ENCODE measurements around the gene HSPA1L.
"Not testable (repeated sequence)": the region's sequence is repeated elsewhere in the genome, so short reads cannot be mapped to it uniquely, and the experiment has no call there.

Gene HSPA1L

DNA sequence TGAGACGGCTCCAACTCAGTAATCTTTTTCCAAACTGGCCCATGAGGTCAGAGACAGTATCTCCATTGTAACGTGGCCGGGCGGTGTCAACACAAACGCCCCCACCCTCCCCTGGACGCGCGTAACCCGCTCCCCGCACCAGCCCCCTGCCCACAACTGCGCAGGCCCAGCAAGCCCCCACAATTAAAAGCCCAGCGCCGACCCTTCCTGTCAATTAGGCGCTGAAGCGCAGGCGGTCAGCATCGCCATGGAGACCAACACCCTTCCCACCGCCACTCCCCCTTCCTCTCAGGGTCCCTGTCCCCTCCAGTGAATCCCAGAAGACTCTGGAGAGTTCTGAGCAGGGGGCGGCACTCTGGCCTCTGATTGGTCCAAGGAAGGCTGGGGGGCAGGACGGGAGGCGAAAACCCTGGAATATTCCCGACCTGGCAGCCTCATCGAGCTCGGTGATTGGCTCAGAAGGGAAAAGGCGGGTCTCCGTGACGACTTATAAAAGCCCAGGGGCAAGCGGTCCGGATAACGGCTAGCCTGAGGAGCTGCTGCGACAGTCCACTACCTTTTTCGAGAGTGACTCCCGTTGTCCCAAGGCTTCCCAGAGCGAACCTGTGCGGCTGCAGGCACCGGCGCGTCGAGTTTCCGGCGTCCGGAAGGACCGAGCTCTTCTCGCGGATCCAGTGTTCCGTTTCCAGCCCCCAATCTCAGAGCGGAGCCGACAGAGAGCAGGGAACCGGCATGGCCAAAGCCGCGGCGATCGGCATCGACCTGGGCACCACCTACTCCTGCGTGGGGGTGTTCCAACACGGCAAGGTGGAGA lies at the start of gene HSPA1L, which contains the start of gene HSPA1A:
TSS of gene HSPA1L (minus strand) at position 259 of the 814 bp plus-strand sequence. CDS start 3,311 bp downstream, outside the sequence.
TSS of gene HSPA1A (plus strand) at position 519 of the 814 bp plus-strand sequence. CDS start at position 733, 214 bp downstream.
- peak in 1 of 2 donors; percentile 62 for DNase-seq (ENCODE audit: low read depth in 2 of 2)

DNA sequence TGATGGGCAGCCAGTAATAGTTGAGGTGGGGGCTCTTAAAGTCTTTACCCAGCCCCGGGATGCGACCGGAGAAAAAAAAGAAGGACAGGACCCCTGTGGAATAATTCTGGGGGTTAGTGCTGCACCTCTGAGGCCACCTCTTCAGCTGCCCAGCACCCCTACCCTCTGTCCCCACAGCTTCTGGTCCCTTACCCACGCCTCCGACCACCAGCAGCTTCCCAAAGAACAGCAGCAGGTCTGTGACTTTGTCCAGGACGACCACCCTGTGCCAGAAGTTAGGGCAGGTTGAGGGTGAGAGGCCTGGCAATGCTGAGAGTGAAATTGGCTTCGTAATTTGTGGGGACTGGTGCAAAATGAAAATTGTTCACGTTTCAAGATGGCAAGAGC lies 49.7 kb upstream of the HSPA1L start:
- no peak for DNase-seq (ENCODE audit: low read depth in 2 of 2)

DNA sequence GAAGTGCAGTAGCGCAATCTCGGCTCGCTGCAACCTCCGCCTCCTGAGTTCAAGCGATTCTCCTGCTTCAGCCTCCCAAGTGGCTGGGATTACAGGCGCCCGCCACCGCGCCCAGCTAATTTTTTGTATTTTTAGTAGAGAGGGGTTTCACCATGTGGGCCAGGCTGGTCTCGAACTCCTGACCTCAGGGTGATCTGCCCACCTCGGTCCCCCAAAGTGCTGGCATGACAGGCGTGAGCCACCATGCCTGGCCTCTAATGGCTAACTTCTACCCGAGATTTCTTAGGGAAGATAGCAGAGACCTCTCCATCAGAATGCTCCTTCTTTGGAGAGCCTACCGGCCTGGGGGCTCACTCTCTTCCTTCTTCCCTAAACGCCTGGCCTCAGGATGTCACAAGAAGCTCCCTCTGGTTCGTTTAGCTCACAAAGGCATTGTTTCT lies 49.1 kb upstream of the HSPA1L start:
- not testable (repeated sequence) for DNase-seq (ENCODE audit: low read depth in 2 of 2)

DNA sequence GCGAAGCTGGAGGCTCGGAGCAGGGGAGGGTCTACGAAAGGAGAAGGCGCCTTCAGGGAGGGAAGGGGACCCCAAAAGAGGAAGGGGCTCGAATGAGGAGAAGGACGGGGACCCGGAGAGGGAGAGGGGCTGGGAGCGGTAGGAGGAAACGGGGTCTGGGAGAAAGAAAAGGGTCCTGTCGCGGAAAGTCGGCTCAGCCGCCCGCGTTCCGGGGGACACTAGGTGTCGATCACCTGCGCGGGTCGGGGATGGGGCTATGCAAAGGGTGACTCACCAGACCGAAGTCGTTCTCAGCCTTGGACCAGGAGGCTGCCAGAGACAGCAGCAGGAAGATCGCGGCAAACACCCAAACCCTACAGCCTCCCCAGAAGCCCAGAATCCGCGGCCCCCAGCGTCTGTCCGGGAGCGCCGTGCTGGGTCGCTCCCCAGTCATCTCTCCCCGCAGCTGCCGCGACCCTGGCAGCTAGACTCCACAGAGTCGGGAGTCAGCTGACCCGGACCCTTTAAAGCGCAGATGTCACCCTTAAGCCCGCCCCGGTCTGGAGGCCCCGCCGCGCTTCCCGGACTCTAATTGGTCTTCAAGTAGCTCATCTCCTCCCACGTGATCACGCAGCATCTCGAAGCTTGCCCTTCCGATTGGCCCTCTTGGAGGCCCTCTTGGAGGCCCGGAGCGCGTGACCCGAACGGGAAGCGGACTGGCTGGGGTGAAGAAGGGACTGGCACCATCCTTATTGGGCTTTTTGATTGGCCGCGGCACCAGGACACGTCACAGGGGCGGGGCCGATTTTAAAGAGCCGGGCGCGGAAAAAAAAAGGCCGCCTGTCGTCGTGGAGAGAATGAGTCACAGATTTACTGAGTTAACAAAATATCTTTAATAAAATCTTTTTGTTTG lies 47.5 kb upstream of the HSPA1L start, which contains the start of gene NEU1:
TSS of gene NEU1 (minus strand) at position 478 of the 892 bp plus-strand sequence. CDS start at position 433, 45 bp downstream.
- peak; percentile 97 for DNase-seq (ENCODE audit: low read depth in 2 of 2)

DNA sequence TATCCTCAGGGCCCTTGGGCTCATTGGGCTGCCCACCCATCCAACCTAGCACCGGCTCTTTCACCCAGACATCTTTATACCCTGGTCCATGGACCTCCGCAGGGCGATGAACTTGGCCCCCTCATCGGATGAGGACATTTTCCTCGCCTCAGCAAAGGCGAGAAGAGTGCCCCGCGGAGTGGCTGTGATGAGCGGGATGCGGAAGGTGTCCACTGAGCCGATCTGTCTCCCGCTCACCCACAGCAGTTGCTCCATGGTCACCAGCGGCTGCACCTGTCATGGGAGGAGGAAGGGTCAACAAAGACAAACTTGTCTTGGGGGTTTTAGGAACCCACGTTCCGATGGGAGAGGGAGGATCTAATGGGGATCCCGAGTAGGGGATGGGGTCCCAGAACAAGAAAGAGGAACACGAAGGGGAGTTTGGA lies 46.8 kb upstream of the HSPA1L start:
- DNase-seq (ENCODE audit: low read depth in 2 of 2) = no peak

DNA sequence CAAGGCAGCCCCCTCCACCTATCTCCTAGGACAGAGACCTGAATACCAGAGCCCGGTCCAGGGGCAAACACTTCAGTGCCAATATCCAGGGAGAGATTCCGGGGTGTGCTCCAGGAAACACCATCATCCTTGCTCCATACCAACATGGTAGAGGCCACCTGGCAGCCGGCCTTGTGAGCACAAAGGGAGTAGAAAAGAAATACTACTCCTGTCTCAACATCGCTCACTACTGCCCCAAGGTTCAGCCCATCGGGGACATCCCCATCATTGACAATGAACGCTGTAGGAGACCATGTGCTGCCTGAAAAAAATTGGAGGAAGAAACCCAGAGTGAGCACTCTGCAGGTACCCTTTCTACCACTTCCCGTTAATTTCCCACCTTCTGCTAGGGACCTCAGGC lies 46.1 kb upstream of the HSPA1L start:
- DNase-seq (ENCODE audit: low read depth in 2 of 2) = no peak

DNA sequence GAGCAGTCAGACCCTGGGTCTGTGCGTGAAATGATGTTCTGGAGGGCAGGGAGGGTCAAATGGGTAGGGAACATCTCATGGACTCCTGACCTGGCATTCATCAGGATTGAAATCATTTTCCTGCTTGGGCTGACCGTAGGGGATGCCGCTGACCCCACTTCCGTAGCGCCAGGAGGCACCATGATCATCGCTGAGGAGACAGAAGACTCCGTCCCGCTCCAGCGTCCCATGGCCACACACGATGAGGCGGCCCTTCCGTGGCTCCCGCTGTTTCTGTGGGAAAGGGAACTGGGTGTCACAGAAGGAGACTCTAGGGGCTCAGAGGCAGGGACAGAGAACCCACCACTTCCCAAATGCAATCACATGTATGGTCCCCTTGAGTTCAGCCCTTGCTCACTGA lies 45.3 kb upstream of the HSPA1L start:
- DNase-seq (ENCODE audit: low read depth in 2 of 2) = no peak

DNA sequence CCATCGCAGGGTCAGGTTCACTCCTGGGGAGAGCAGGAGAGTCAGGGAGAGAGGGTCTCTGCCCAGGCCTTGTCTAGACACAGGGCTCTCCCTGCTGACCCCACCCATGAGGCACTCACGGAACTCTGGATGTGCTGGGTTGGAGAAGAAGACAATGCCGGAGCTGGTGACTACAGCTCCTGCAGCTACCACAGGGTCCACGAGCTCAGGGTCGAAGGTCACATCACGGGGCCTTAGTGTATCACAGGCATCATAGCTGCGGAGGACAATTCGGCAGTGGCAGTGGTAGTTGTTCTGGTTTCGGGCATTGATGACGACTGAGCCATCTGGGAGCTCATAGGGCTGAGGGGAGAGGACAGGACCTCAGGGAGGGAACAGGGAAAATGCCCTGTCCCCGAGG lies 44.8 kb upstream of the HSPA1L start:
- DNase-seq (ENCODE audit: low read depth in 2 of 2) = no peak

DNA sequence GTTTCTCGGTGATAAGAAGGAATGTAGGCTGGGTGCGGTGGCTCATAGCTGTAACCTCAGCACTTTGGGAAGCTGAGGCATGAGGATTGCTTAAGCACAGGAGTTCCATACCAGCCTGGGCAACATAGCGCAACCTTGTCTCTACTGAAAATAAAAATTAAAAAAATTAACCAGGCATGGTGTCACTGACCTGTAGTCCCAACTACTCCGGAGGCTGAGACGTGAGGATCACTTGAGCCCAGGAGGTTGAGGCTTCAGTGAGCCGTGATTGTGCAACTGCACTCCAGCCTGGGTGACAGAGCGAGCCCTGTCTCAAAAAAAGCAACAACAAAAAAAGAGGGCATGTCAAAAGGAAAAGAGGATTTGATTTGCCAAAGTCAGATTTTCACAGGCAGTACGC lies 43.6 kb upstream of the HSPA1L start:
- DNase-seq (ENCODE audit: low read depth in 2 of 2) = no peak

DNA sequence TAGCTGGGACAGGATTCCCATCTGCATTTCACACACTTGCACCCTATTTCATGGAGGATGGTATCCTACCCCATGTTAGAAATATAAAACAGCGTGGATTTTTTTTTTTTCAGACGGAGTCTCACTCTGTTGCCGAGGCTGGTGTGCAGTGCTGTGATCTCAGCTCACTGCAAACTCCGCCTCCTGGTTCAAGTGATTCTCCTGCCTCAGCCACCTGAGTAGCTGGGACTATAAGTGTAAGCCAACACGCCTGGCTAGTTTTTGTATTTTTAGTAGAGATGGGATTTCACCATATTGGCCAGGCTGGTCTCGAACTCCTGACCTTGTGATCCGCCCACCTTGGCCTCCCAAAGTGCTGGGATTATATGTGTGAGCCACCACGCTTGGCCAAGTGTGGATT lies 42.7 kb upstream of the HSPA1L start:
- not testable (repeated sequence) for DNase-seq (ENCODE audit: low read depth in 2 of 2)

DNA sequence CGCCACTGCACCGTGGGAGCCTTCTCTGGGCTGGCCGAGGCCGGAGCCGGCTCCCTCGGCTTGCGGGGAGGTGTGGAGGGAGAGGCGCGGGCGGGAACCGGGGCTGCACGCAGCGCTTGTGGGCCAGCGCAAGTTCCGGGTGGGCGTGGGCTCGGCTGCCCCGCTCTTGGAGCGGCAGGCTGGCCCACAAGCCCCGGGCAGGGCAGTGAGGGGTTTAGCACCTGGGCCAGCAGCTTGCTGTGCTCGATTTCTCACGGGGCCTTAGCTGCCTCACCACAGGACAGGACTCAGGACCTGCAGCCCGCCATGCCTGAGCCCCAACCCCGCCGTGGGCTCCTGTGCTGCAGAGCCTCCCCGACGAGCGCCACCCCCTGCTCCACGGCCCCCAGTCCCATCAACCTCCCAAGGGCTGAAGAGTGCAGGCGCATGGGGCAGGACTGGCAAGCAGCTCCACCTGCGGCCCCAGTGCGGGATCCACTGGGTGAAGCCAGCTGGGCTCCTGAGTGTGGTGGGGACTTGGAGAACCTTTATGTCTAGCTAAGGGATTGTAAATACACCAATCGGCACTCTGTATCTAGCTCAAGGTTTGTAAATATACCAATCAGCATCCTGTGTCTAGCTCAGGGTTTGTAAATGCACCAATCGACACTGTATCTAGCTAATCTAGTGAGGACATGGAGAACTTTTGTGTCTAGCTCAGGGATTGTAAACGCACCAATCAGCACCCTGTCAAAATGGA lies 37.1 kb upstream of the HSPA1L start:
- not testable (repeated sequence) for DNase-seq (ENCODE audit: low read depth in 2 of 2)

DNA sequence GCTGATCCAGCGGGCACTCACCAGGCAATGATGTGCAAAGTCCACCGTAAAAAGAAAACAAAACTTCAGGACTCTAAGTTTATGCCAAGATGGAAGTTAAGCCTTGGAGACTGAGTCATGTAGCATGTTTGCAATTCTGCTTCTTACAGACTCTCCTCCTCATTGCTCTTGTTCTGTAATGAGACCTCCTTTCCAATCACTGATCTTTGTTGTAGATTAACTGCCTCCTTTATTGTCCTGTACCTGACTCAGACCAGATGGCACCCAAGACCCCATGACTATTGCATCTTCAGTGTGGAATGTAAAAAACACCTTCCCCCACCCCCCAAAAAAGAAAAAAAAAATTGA lies 36.4 kb upstream of the HSPA1L start:
- no peak for DNase-seq (ENCODE audit: low read depth in 2 of 2)

DNA sequence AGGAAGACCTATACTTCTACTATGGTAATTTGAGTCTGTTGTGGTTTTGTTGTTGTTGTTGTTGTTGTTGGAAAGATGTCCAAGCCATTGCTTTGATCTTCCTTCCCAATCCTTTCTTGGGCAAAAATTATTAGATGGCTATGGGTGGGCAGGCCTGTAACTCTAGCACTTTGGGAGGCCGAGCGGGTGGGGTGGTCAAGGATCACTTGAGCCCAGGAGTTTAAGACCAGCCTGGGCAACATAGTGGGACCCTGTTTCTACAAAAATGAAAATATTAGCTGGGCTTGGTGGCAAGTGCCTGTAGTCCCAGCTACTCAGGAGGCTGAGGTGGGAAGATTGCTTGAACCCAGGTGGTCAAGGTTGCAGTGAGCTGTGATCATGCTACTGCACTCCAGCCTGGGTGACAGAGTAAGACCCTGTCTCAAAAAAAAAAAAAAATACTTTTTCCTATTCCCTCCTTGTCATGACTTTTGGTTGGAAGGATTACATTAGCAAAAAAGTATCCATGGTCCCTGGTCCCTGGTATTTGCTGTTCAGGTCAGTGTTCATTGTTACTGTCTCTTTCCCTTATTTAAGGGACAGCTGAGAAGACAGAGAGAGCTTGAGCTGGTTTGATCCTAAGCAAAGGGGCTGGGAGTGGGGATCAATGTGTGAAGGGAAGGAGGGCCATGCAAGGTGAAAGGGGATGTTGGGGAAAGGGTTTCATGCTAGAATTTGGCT lies 35.8 kb upstream of the HSPA1L start:
- no peak for DNase-seq (ENCODE audit: low read depth in 2 of 2)

DNA sequence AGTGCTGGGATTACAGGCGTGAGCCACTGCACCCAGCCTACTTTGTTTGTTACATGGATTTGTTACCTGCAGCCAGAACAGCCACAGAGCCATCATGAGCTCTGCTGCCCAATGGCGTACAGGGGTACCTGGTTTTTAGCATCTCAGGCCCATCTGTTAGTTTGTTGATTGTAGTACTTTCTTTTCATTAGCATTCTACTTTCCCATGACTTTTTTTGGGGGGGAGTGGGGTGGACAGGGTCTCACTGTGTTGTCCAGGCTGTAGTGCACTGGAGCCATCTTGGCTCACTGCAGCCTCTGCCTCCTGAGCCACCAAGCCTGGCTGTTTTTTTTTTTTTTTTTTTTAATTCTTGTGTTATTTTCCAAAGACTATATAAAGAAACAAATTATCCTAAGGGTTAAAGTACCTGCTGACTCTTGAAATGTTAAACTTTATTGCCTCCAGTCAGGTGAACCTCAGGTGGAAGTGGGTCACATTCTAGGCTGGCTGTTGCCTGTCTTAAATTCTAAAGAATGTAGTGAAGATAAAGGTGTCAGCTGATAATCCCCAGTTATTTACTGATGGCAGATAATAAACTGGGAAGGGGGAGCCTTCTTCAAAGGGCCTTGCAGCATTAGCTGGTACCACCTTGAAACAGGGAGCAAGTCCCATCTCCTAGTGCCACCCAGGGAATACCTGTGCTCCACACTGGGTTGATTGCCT lies 32.3 kb upstream of the HSPA1L start:
- no peak for DNase-seq (ENCODE audit: low read depth in 2 of 2)

DNA sequence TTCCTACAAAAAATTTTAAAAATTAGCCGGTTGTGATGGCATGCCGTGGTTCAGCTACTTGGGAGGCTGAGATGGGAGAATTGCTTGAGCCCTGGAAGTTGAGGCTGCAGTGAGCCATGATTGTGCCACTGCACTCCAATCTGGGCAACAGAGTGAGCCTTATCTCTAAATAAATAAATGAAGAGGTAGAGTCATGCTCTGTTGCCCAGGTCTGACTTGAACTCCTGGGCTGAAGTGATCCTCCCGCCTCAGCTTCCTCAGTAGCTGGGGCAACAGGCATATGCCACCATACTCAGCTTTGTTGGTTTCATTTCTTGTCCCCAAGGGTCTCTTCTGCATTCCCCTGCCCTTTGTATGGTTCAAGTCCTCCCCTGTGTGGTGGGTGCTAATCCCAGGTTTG lies 29.4 kb upstream of the HSPA1L start:
- DNase-seq (ENCODE audit: low read depth in 2 of 2) = no peak

DNA sequence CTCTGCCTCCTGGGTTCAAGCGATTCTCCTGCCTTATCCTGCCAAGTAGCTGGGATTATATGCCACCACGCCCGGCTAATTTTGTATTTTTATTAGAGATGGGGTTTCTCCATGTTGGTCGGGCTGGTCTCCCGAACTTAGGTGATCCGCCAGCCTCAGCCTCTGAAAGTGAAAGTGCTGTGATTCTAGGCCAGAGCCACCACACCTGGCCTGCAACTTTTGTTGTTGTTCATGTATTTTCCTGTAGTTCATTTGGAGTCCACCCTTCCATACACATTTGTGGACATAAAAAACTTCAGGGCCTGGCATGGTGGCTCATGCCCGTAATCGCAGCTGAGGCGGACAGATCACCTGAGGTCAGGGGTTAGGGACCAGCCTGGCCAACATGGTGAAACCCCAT lies 27.0 kb upstream of the HSPA1L start:
- no peak for DNase-seq (ENCODE audit: low read depth in 2 of 2)

DNA sequence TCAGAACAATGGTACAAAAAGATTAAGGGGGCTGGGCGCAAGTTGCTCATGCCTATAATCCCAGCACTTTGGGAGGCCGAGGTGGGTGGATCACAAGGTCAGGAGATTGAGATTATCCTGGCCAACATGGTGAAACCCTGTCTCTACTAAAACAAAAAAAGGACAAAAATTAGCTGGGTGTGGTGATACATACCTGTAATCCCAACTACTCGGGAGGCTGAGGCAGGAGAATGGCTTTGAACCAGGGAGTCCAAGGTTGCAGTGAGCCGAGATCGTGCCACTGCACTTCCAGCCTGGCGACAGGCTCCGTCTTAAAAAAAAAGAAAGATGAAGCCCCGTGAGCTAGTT lies 24.7 kb upstream of the HSPA1L start:
- DNase-seq (ENCODE audit: low read depth in 2 of 2) = not testable (repeated sequence)

DNA sequence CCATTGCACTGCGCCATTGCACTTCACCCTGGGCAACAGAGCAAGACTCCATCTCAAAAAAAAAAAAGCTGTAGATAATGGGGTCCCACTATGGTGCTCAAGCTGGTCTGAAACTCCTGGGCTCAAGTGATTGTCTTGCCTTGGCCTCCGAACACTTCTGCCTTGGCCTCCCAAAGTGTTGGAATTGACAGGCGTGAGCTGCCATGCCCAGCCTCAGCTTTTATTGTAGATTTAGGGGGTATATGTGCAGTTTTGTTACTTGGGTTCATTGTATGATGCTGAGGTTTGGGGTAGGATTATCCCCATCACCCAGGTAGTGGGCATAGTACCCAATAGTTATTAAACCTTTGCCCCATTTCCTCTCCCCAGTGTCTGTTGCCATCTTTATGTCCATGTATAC lies 23.9 kb upstream of the HSPA1L start:
- no peak for DNase-seq (ENCODE audit: low read depth in 2 of 2)

DNA sequence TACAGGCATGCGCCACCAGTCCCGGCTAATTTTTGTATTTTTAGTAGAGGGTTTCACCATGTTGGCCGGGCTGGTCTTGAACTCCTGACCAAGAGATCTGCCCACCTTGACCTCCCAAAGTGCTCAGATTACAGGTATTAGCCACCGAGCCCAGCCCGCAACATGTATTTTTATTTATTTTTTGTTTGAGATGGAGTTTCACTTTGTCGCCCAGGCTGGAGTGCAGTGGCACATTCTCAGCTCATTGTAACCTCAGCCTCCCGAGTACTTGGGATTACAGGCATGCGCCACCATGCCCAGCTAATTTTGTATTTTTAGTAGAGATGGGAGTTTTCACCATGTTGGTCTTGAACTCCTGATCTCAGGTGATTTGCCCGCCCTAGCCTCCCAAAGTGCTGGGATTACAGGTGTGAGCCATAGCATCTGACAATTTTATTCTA lies 23.1 kb upstream of the HSPA1L start:
- not testable (repeated sequence) for DNase-seq (ENCODE audit: low read depth in 2 of 2)

DNA sequence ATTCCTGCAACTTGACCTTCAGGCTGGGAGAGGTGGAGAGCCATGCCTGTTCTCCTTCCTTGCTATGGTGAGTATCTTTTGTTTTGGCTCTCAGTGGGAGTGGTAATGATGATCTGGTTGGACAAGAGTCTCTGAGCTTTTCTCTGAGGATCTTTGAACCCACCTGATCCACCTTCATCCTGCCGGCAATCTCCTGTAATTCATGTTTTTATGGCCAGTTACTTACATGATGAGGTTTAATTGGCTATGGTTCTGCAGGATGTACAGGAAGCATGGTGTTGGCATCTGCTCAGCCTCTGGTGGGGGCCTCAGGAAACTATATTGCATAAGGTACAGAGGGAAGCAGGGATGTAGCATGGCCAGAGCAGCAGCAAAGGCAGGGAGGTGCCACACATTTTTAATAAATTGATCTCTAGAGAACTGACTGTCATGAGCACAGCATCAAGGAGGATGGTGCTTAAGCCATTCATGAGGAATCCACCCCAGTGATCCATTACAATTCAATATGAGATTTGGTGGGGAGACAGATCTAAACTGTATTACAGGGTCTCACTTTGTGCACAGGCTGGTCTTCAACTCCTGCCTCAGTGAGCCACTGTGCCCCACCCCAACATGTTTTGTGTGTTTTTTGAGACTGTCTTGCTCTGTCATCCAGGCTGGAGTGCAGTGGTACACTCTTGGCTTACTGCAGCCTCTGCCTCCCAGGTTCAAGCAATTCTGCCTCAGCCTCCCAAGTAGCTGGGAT lies 22.5 kb upstream of the HSPA1L start:
- DNase-seq (ENCODE audit: low read depth in 2 of 2) = no peak
